OCI-LY7 (cell line): Measurements from ENCODE around the gene EGLN3. TPM values are rescaled to one million over a fixed set of nuclear protein-coding genes. Genes with fewer than 3 reads are reported as not detected.

Experiments used
- BruUV-seq: library from RNA; stranded (reverse); fragments of 400-500 nt; replicated peaks from 2 replicates; lab custom pipeline; 2021; lab: Mats Ljungman, UMichigan
- CTCF ChIA-PET: fragments of 300-600 bp; sonication (Branson Sonifier 250); formaldehyde crosslinking; loops from one replicate; lab custom pipeline; 2022; ENCODE audit warnings: antibody characterized with exemption; ENCODE audit not compliant: unreplicated experiment; lab: Charles Lee
- POLR2A ChIA-PET: fragments of 300-600 bp; sonication (Branson Sonifier 250); formaldehyde crosslinking; loops from one replicate; lab custom pipeline; 2022; ENCODE audit warnings: antibody characterized with exemption; lab: Charles Lee
- DNase-seq: peaks from one replicate; pipeline ENCODE4 v3.0.0-alpha.2; 2015; ENCODE audit warnings: low spot score
- H2AFZ ChIP-seq: fragments of 200-600 bp; sonication (generic), shearing (Covaris generic); 2 replicates; pipeline ENCODE4 v1.6.1; 2014; ENCODE audit warnings: mild to moderate bottlenecking, antibody characterized with exemption, low read length, moderate library complexity
- H3K27ac ChIP-seq: fragments of 200-600 bp; sonication (generic); 2 replicates; pipeline ENCODE4 v1.5.1; 2014; ENCODE audit warnings: mixed run types, low read depth, mild to moderate bottlenecking, moderate library complexity, low read length, inconsistent platforms; ENCODE audit not compliant: poor library complexity, severe bottlenecking
- H3K36me3 ChIP-seq: fragments of 200-600 bp; sonication (generic); 2 replicates; pipeline ENCODE4 v1.6.1; 2014; ENCODE audit warnings: mild to moderate bottlenecking, antibody characterized with exemption, low read length, moderate library complexity, mixed read lengths; ENCODE audit not compliant: insufficient read depth
- H3K4me1 ChIP-seq: fragments of 200-600 bp; sonication (generic); 2 replicates; pipeline ENCODE4 v1.5.1; 2014; ENCODE audit warnings: mild to moderate bottlenecking, low read length; ENCODE audit not compliant: insufficient read depth, poor library complexity, severe bottlenecking
- H3K4me2 ChIP-seq: fragments of 200-600 bp; sonication (generic); 2 replicates; pipeline ENCODE4 v1.6.1; 2014; ENCODE audit warnings: mild to moderate bottlenecking, low read length
- H3K4me3 ChIP-seq: fragments of 200-600 bp; sonication (generic); 2 replicates; pipeline ENCODE4 v1.5.1; 2014; ENCODE audit warnings: mild to moderate bottlenecking, low read depth, low read length; ENCODE audit not compliant: poor library complexity, severe bottlenecking
- H3K79me2 ChIP-seq: fragments of 200-600 bp; sonication (generic); 2 replicates; pipeline ENCODE4 v1.6.1; 2016; ENCODE audit warnings: low read depth, mild to moderate bottlenecking, low read length, moderate library complexity, mixed read lengths; ENCODE audit not compliant: insufficient read depth
- H3K9me2 ChIP-seq: fragments of 200-600 bp; sonication (generic); 2 replicates; pipeline ENCODE4 v1.6.1; 2016; ENCODE audit warnings: mild to moderate bottlenecking, low read length, mixed read lengths; ENCODE audit not compliant: insufficient read depth
- H3K9me3 ChIP-seq: fragments of 200-600 bp; sonication (generic); 2 replicates; pipeline ENCODE4 v1.6.1; 2014; ENCODE audit warnings: mild to moderate bottlenecking, mixed run types, low read length, mixed read lengths
- H4K20me1 ChIP-seq: fragments of 200-600 bp; sonication (generic); 2 replicates; pipeline ENCODE4 v1.6.1; 2014; ENCODE audit warnings: mild to moderate bottlenecking, antibody characterized with exemption, low read length, moderate library complexity, mixed read lengths; ENCODE audit not compliant: insufficient read depth
- CTCF ChIP-seq: fragments of 200-600 bp; sonication (generic); conservative IDR thresholded peaks from 2 replicates; pipeline ENCODE4 v1.5.1; 2014; ENCODE audit warnings: mild to moderate bottlenecking, antibody characterized with exemption, low read length, moderate library complexity, mixed read lengths
- EZH2phosphoT487 ChIP-seq: fragments of 200-600 bp; sonication (generic); IDR thresholded peaks from 2 replicates; pipeline ENCODE4 v1.6.1; 2018; ENCODE audit warnings: low read depth, borderline replicate concordance, mild to moderate bottlenecking, mixed run types, antibody characterized with exemption, low read length, moderate library complexity, mixed read lengths
- intact Hi-C: fragments of 100-400 bp; cut with micrococcal nuclease; formaldehyde crosslinking; loops from one replicate; pipeline ENCODE4 v1.10.0; 2022; ENCODE audit not compliant: unreplicated experiment
- total RNA-seq, 2 experiments: library from RNA; depleted of rRNA in 1 of 2; stranded (reverse); fragments of >200 nt in 1 of 2; shearing (Covaris generic) in 1 of 2; gene quantifications; 2 replicates each; pipeline ENCODE4 v1.2.3, GENCODE V29; 2014 to 2022

The EGLN3 gene
- total RNA-seq, 2 experiments from 2014 or later: not detected

- Histone ChIP-seq H3K9me3 (no peaks in the 10 kb centered on the region), H3K27ac (no peak overlapping the region), H3K4me2 (no peak overlapping the region), H2AFZ (no peak overlapping the region), H3K79me2 (no peaks in the 10 kb centered on the region), H3K4me1 (no peaks in the 10 kb centered on the region), H3K9me2 (no peaks in the 10 kb centered on the region), H3K36me3 (no peaks in the 10 kb centered on the region), H3K4me3 (no peak overlapping the region), H4K20me1 (no peaks in the 10 kb centered on the region)
- CTCF ChIA-PET: no interaction called here
- POLR2A ChIA-PET: no interaction called here
- TF ChIP-seq CTCF: no peak
- TF ChIP-seq EZH2phosphoT487: no peak
- intact Hi-C loops: no loop called here
- no TSS peak for BruUV-seq
- DNase-seq: no peak
These were observed 11.1 kb upstream of the EGLN3 start for GRCh38 chr14:33962016-33962415.

DNA sequence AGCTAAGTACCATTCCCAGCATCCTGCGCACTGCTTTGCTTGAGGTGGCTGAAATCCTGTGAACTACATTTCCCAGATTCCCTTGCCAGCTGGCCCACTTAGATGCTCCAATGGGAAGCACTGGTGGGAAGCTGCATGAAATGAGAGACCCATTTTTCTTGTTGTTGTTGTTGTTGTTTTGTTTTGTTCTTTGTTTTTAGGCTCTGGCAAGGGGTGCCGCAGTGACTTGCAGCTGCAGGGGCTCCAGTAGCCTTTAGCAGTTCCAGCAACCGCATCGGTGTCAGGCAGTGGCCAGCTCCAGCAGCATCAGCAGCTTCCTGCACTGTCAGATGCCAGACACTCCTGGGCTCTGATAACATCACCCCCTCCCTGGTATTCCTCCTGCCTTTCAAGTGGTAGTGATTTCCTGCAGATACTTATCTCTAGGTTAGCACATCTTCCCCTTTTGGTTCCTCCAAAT lies 8.8 kb upstream of the EGLN3 start:
- no peaks in the 10 kb centered on the region for H3K9me2 ChIP-seq
- POLR2A ChIA-PET: interaction anchor here (0.6 kb wide), 1 partner anchor 1928 kb away, joined by 3 read pairs; no protein-coding TSS in a partner anchor
- H3K79me2 ChIP-seq: no peaks in the 10 kb centered on the region
- intact Hi-C loops: no loop called here
- DNase-seq: no peak
- H3K4me1 ChIP-seq: no peaks in the 10 kb centered on the region
- CTCF ChIA-PET: no interaction called here
- no peak overlapping the region for H3K27ac ChIP-seq
- no peaks in the 10 kb centered on the region for H4K20me1 ChIP-seq
- no peak overlapping the region for H2AFZ ChIP-seq
- no TSS peak for BruUV-seq
- no peak overlapping the region for H3K4me3 ChIP-seq
- TF ChIP-seq CTCF (no peak), EZH2phosphoT487 (no peak)
- no peak overlapping the region for H3K4me2 ChIP-seq
- H3K36me3 ChIP-seq: no peaks in the 10 kb centered on the region
- no peaks in the 10 kb centered on the region for H3K9me3 ChIP-seq

DNA sequence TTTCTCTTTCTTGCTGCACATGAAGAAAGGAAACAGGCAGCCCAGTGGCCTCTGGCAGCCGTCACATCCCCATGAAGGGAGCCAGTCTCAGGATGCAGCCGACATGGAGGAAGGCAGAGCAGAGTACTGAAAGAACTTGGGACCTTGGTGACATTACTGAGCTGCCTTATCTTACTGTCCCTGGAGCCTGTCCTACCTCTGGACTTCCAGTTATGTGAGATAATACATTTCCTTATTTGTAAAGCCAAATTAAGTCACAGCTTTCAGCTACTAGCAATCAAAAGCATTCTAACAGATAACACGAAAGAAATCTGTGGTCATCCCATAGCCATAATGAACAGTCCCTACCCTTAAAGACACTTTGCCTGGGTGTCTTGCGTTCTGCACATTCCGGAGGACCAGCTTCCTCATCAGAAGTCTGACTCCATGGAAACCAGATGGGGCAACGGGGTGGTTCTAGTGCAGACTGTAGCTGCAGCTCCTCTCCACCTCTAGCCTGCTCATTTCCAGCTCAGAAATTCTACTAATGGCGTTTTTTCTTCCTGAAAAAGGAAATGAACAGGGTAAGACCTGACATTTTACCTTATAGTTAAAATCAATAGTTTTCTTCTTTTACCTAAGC lies 7.8 kb upstream of the EGLN3 start:
- no peak for DNase-seq
- Histone ChIP-seq H2AFZ (no peak overlapping the region), H3K9me3 (no peaks in the 10 kb centered on the region), H4K20me1 (no peaks in the 10 kb centered on the region), H3K4me2 (no peak overlapping the region), H3K4me3 (no peak overlapping the region), H3K79me2 (no peaks in the 10 kb centered on the region), H3K9me2 (no peaks in the 10 kb centered on the region), H3K27ac (no peak overlapping the region), H3K4me1 (no peaks in the 10 kb centered on the region), H3K36me3 (no peaks in the 10 kb centered on the region)
- TF ChIP-seq CTCF: no peak
- TF ChIP-seq EZH2phosphoT487: no peak
- intact Hi-C loops: no loop called here
- CTCF ChIA-PET: no interaction called here
- no TSS peak for BruUV-seq
- POLR2A ChIA-PET: interaction anchor here (0.7 kb wide), 1 partner anchor 645 kb away, joined by 3 read pairs; no protein-coding TSS in a partner anchor
